Epithelial cell of esophagus (primary cell): ENCODE measurements around the gene ESYT3.

Experiments used
- DNase-seq: peaks from one replicate; pipeline ENCODE4 v3.0.0; 2010; ENCODE audit warnings: low read depth
- H3K4me3 ChIP-seq: 2 replicates; pipeline ENCODE4 v1.5.1; 2011; ENCODE audit warnings: mild to moderate bottlenecking, low read length, control low read depth
- CTCF ChIP-seq: IDR thresholded peaks from 2 replicates; pipeline ENCODE4 v1.5.1; 2011; ENCODE audit warnings: low read depth, mild to moderate bottlenecking, low read length, control low read depth, inconsistent platforms; ENCODE audit not compliant: insufficient read depth; ENCODE audit errors: missing control alignments

ESYT3 gene

DNA sequence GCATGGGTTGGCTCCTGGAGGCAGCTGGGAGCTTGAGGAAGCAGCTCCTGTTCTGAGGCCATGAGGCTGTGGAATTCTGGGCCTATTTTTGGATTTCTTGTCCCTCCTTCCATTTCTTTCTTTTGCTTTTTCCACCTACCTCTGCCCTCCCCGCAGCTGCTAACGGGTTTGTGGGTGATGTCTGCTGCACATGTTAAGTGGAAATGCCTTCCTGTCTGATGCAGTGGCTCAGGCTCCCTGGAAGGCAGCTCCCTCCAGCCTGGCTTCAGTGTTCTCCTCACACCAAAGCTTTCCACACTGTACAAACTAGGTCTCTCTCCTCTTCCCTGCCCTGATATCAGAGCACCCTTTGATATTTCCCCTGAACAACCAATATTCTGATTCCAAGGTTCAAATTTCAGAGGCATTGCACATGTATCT, 33.8 kb upstream of the ESYT3 start:
- DNase-seq = no peak
- no peak overlapping the region for H3K4me3 ChIP-seq
- no peak for TF ChIP-seq CTCF

- no peak for TF ChIP-seq CTCF
- no peak overlapping the region for H3K4me3 ChIP-seq
- DNase-seq = no peak
Observed at GRCh38 chr3:138401834-138402233, 32.6 kb upstream of the ESYT3 start.

DNA sequence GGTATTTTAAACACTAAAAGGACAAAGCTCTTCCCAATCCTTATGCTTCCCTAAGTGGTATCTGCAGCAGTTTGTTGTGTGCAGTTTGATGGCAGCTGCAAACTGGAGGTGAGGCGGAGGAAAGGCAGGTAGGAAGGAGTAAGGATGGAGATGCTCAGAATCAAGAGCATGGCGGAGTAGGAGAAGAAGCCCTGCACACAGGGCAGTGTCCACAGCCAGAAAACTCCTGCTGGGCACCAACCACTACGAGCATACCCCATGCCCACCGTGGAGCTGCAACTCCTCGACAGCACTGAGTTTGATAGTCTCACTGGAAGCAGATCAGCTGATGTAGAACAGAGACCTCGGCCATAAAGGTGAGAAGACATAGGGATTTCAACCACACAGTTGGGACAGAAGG, 30.3 kb upstream of the ESYT3 start:
- DNase-seq = no peak
- no peak overlapping the region for H3K4me3 ChIP-seq
- no peak for TF ChIP-seq CTCF

DNA sequence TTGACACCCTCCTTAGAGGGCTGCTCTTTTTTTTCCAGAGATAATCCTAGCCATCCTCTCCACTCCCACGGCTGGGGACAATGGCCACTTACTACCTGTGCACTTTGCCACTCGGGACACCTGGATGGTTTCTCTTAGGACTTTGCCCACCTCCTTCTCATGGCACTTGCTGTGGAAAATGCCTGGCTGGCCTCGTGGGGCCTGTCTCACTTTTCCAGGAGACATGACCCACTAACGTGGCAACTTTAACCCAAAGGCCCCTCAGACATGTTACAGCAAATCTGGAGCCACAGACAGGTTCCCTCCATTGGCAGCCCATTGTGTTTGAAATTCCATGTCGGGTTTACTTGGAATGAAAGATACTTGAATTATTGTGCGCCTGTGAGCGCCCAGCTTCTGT, 29.4 kb upstream of the ESYT3 start:
- DNase-seq = no peak
- H3K4me3 ChIP-seq = no peak overlapping the region
- no peak for TF ChIP-seq CTCF

DNA sequence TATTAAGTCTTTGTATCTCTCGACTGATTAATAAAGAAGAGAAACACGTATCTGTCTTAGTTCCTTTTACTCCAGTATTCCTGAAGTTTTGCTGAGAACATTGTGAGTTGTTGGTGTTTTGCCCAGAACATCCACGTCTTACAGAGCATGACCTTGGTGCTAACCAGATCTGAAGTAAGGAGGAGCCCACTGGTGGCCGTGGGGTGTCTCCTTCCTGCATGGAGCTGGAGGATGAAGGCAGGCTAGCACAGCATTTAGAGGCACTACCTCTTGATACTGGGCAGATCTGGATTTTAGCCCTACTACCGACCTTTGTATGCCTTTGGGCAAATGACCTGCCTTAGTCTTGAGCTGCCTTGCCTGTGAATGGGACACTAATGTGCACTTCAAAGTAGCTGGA, 28.9 kb upstream of the ESYT3 start:
- TF ChIP-seq CTCF = no peak
- no peak overlapping the region for H3K4me3 ChIP-seq
- DNase-seq = no peak

DNA sequence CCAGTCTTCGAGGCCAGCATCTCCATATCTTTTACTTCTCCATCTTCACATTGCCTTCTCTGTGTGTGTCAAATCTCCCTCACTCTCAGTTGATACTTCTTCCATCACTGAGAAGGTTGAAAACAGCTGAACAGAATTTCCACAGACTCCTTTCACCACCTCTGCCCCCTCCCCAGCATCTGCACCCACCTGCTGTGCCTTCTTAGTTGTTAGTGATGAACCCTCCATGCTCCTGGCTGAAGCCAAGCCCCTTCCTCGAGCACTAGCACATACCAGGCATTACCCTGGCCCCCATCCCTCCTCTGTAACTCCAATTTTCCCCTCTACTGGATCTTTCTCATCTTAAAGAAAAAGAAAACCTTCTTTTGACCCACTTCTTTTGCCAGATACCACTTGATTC, 27.8 kb upstream of the ESYT3 start:
- TF ChIP-seq CTCF = no peak
- H3K4me3 ChIP-seq = no peak overlapping the region
- DNase-seq = no peak

- DNase-seq = no peak
- H3K4me3 ChIP-seq = no peak overlapping the region
- no peak for TF ChIP-seq CTCF
Observed at GRCh38 chr3:138407236-138407907, 27.0 kb upstream of the ESYT3 start.
